ENCODE results near the gene TBC1D12. TPM values are rescaled to one million over a fixed set of nuclear protein-coding genes. Genes with fewer than 3 reads are reported as not detected.

The TBC1D12 gene
- polyA plus RNA-seq, 3 donors = 19.6 to 21.1 (median 19.8) TPM

DNA sequence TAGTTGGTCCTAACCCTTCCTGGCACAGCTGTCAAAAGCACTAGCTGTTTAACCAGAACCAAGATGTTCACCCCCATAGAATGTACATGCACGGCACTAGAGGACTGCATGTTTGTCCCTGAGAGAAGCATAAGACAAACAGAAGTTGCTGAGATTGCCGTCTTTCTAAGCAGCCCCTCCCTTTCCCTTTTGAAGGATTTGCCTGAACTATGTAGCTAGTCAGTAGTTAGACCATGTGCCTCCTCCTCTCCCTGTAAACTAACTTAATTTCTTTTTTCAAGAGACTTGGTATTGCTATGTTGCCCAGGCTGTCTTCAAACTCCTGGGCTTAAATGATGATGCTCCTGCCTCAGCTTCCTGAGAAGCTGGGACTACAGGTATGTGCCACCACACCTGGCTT is 40.7 kb downstream of the TBC1D12 start:
- DNase-seq (ENCODE audit: low read depth in 3 of 3, low spot score in 2 of 3) = no peak

DNA sequence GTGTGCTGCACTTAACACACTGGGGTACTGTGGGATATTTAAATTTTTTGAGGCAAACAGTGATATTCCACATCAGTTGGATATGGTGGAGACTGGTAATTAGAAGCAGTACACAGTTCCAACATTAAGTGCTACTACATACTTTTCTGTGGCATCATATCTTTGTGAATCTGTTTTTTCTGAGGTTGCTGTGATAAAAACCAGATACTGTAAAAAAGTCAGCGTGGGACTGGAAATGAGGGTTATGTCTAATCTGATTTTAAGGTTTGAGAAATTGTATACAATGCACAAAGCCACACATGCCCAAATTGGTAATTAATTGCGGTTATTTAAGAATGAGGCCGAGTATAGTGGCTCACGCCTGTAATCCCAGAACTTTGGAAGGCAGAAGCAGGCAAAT is 41.2 kb downstream of the TBC1D12 start:
- DNase-seq (ENCODE audit: low read depth in 3 of 3, low spot score in 2 of 3) = no peak

DNA sequence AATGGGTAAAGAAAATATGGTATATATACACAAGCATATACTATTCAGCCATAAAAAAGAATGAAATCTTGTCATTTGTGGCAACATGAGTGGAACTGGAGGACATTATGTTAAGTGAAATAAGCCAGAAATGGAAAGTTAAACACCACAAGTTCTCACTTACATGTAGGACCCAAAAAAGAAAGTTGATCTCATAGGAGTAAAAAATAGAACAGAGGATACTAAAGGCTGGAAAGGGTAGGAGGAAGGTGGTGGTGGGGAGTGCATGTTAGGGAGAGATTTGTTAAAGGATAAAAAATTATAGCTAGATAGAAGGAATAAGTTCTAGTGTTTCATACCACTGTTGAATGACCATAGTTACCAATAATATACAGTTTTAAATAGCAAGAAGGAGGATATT is 48.4 kb downstream of the TBC1D12 start:
- no peak for DNase-seq (ENCODE audit: low read depth in 3 of 3, low spot score in 2 of 3)

DNA sequence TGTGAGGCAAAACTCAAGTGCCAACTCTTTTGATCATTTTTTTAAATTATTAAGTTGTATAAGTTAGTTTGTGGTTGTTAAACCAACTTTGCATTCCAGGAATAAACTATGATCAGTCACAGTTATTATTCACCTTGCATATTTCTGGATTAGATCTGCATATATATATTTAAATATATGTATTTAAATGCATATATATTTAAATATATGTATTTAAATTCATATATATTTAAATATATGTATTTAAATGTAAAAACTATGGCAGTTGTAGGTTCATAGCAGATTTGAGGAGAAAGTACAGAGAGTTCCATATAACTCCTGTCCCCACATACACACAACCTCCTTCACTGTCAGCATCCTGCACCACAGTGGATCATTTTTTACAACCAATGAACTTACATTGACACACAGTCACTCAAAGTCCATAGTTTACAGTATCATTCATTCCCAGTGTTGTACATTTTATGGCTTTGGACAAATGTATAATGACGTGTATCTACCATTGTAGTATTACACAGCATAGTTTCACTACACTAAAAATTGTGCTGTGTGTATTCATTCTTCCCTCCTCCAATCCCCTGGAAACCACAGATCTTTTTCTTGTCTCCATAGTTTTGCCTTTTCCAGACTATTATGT is 49.7 kb downstream of the TBC1D12 start:
- DNase-seq (ENCODE audit: low read depth in 3 of 3, low spot score in 2 of 3) = no peak

DNA sequence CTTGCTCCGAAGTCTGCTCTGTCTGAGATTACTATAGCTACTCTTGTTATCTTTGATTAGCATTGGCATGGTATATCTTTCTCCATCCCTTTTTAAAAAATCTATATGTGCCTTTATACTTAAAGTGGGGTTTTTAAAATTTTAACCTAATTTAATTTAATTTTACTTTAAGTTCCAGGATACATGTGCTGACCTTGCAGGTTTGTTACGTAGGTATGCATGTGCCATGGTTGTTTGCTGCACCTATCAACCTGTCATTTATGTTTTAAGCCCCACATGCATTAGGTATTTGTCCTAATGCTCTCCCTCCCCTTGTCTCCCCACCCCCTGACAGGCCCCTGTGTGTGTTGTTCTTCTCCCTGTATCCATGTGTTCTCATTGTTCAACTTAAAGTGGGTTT is 54.6 kb downstream of the TBC1D12 start:
- DNase-seq (ENCODE audit: low read depth in 3 of 3, low spot score in 2 of 3) = no peak

DNA sequence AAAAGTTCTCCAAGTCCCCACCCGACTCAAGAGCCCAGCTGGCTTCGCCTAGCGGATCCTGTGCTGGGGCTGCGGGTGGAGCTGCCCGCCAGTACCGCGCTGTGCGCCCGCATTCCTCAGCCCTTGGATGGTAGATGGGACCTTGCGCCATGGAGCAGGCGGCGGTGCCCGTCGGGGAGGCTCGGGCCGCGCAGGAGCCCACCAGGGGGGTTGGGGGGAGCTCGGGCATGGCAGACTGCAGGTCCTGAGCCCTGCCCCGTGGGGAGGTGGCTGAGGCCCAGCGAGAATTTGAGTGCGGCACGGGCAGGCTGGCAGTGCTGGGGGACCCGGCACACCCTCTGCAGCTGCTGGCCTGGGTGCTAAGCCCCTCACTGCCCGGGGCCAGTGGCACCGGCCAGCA is 57.0 kb downstream of the TBC1D12 start:
- DNase-seq (ENCODE audit: low read depth in 3 of 3, low spot score in 2 of 3) = no peak

DNA sequence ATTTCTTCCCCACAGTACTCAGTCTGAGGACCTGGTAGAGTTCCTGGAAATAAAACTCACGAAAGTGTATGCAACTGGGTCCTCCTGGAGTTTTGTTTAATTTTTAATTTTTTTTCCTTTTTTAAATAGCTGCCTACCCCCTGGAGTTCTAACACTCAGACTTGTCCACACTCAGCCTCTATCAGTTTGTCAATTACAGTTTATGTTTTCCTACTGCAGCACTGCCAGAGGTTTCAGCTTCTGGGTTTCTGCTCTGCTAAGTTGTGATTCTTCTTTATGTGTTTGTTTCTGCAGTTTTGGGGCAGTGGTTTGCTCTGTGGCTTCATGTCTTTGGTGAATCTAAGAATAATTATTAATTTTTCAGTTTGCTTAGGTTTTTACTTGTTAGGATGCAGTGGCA is 59.2 kb downstream of the TBC1D12 start:
- no peak for DNase-seq (ENCODE audit: low read depth in 3 of 3, low spot score in 2 of 3)

DNA sequence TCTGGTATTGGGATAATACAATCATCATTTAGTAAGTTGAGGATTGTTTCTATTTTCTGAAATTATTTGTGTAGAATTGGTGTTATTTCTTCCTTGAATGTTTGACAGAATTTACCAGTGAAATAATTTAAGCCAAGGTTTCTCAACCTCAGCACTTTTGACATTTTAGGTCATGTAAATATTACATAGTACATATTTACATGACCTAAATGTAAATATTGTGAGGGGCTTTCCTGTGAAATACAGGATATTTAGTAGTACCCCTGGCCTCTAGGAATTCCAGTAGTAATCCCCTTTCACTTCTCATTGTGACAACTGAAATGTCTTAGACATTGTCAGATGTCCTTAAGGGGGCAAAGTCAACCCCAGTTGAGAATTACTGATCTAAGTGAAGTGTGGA is 59.8 kb downstream of the TBC1D12 start:
- DNase-seq (ENCODE audit: low read depth in 3 of 3, low spot score in 2 of 3) = no peak

DNA sequence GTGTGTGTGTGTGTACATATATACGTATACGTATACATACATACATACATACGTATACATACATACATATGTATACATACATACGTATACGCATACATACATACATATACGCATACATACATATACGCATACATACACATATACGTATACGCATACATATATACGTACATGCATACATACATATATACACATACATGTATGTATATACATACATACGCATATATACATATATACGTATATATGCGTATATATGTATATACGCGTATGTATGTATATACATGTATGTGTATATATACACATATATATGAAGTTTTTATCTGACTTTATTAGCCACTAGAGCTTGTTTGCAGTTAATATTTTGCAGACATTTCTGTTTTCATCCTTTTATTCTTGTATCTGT is 63.3 kb downstream of the TBC1D12 start:
- no peak for DNase-seq (ENCODE audit: low read depth in 3 of 3, low spot score in 2 of 3)

DNA sequence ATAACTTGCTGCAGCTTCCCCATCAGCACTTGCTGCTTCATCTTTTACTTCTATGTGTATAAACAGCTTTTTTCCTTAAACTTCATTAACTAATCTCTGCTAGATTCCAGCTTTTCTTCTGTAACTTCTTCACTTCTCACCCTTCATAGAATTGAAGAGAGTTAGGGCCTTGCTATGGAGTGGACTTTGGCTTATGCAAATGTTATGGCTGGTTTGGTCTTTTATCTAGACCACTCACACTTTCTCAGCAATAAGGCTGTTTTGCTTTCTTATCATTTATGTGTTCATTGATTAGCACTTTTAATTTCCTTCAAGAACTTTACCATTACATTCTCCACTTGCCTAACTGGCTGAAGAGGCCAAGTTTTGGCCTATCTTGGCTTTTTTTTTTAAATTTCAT is 79.1 kb downstream of the TBC1D12 start:
- DNase-seq (ENCODE audit: low read depth in 3 of 3, low spot score in 2 of 3) = no peak

DNA sequence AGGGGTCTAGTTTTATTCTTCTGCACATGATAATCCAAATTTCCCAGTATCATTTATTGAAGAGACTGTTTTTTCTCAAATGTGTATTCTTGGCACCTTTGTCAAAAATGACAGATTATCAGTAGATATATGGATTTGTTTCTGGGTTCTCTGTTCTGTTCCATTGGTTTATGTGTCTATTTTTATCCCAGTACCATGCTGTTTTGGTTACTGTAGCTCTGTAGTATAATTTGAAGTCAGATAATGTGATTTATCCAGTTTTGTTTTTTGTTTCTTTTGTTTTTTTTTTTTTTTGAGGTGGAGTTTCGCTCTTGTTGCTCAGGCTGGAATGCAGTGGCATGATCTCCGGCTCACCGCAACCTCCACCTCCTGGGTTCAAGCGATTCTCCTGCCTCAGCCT is 81.6 kb downstream of the TBC1D12 start:
- no peak for DNase-seq (ENCODE audit: low read depth in 3 of 3, low spot score in 2 of 3)

DNA sequence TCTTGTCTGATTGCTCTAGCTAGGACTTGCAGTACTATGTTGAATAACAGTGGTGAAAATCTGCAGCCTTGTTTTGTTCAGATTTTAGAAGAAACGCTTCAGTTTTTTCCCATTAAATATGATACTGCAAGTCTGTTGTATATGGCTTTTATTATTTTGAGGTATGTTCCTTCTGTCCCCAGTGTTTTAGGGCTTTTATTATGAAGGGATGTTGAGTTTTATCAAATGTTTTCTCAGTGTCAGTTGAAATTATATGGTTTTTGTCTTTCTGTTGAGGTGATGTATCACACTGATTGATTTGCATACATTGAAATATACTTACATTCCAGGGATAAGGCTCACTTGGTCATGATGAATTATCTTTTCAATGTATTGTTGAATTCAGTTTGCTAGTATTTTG is 82.8 kb downstream of the TBC1D12 start:
- no peak for DNase-seq (ENCODE audit: low read depth in 3 of 3, low spot score in 2 of 3)

DNA sequence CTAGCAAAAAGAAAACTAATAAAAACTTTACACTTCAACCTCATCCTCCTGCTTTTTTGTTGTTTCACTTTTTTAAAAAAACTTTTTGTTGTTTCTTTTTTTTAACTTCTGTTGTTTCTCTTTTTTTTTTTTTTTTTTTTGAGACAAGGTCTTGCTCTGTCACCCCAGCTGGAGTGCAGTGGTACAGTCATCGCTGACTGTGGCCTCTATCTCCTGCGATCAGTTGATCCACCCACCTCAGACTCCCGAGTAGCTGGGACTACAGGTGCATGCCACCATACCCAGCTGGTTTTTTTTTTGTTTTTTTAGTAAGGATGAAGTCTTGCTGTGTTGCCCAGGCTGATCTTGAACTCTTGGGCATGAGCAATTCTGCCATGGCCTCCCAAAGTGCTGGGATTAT is 85.2 kb downstream of the TBC1D12 start:
- no peak for DNase-seq (ENCODE audit: low read depth in 3 of 3, low spot score in 2 of 3)

DNA sequence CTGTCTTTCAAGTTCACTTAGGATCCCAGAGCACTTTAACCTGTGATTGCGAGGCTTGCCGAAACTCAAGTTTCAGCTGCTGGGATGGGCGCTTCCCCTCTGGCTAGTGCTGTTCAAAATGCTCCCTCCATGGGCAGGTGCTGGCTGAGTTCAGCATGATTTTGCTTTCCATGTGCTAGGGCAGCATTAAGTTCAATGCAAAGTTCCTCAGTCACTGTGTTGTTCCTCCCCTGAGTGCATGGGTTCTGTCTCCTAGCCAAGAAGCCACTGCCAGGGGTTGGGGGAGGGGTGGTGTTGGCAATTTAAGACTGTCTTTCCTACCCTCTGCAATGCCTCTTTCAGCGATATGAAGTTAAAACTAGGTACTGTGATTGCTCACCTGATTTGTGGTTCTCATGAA is 86.8 kb downstream of the TBC1D12 start:
- DNase-seq (ENCODE audit: low read depth in 3 of 3, low spot score in 2 of 3) = no peak

DNA sequence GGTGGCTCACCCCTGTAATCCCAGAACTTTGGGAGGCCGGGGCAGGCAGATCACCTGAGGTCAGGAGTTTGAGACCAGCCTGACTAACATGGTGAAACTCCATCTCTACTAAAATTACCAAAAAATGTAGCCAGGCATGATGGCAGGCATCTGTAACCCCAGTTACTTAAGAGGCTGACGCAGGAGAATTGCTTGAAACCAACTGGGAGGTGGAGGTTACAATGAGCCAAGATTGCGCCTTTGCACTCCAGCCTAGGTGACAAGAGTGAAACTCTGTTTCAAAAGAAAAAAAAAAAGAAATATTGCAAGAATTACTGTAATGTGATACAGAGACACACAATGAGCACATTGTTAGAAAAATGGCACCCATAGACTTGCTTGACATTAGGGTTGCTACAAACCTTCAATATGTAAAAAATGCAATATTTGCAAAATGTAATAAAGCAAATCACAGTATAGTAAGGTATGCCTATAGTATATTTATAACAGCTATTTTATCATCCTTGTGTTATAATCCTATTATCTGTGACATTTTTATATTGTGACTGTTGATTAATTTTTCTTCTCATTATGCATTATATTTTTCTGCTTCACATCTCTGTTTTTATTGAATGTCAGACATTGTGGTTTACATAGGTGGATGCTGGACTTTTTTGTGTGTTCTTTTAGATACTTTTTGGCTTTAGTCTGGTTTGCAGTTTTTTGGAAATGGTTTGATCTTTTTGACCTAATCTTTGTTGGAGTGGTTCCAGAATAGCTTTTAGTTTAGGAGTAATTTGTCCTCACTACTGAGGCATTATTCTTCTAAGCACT is 87.8 kb downstream of the TBC1D12 start:
- DNase-seq (ENCODE audit: low read depth in 3 of 3, low spot score in 2 of 3) = no peak

DNA sequence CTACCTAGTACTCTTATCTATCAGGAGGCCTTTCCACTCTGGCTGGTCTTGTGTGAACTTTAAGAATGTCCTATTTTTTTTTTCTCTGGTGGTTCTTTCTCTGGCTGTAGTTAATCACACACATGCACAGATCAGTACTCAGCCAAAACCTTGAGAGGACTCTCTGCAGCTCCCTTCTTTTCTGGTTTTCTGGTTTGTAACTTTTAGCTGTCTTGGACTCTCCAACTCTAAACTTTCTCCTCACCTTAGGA is 88.4 kb downstream of the TBC1D12 start:
- DNase-seq (ENCODE audit: low read depth in 3 of 3, low spot score in 2 of 3) = no peak

DNA sequence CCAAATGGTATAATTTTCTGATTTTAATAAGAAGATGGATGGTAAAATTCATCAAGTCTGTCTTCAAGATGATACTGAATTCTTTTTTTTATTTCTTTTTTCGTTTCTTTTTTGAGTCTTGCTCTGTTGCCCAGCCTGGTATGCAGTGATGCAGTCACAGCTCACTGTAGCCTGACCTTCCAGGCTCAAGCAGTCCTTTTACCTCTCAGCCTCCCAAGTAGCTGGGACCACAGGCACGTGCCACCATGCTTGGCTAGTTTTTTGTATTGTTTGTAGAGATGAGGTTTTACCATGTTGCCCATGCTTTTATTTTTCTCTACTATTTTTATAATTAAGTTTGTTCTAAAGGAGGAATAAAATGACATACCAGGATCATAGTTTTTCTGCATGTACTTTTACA is 91.1 kb downstream of the TBC1D12 start:
- DNase-seq (ENCODE audit: low read depth in 3 of 3, low spot score in 2 of 3) = no peak

DNA sequence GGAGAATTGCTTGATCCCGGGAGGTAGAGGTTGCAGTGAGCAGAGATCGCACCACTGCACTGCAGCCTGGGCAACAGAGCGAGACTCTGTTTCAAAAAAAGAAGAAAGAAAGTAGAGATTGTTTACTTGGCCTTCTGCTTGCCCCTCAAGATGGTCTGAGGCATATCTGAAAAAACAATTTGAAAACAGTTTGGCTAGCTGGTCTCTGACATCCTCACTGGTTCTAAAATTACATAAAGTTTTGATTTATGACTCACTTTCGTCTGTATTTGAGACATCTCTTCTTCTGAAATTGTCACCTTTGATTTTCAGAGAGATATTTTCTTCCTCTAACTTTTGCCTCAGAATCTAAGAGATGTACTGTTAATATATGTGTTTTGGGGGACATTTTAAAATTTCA is 93.7 kb downstream of the TBC1D12 start:
- no peak for DNase-seq (ENCODE audit: low read depth in 3 of 3, low spot score in 2 of 3)

DNA sequence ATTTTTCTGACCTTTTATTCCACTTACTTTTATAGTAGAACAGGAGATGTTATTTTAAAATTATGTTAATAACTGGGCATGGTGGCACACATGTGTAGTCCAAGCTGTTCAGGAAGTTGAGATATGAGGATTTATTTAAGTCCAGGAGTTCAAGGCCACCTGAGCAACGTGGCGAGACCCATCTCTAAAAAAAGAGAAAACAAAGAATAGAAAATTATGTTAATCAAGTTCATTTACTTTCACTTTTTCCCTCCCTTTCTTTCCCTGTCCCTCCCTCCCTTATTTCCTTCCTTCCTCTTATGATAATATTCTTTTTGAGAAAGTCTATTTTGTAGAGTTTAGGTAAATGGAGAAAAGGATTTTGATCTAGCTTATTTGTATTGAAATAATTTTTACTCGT is 94.3 kb downstream of the TBC1D12 start:
- no peak for DNase-seq (ENCODE audit: low read depth in 3 of 3, low spot score in 2 of 3)

DNA sequence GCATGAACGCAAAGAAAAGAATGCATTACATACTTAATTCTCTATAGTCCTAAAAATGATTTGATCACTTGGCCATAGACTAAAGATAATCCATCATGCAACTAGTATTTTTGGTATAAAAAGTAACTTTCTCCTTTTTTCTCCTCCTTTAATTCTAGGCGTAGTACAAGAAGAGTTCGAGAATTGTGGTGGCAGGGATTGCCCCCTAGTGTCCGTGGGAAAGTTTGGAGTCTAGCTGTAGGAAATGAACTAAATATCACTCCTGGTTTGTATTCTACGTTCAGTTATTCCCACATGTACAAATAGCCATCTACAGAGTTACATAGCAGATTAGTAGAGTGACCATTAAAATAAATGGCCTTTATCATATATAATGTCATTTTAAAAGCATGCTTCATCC is 97.7 kb downstream of the TBC1D12 start:
- no peak for DNase-seq (ENCODE audit: low read depth in 3 of 3, low spot score in 2 of 3)

DNA sequence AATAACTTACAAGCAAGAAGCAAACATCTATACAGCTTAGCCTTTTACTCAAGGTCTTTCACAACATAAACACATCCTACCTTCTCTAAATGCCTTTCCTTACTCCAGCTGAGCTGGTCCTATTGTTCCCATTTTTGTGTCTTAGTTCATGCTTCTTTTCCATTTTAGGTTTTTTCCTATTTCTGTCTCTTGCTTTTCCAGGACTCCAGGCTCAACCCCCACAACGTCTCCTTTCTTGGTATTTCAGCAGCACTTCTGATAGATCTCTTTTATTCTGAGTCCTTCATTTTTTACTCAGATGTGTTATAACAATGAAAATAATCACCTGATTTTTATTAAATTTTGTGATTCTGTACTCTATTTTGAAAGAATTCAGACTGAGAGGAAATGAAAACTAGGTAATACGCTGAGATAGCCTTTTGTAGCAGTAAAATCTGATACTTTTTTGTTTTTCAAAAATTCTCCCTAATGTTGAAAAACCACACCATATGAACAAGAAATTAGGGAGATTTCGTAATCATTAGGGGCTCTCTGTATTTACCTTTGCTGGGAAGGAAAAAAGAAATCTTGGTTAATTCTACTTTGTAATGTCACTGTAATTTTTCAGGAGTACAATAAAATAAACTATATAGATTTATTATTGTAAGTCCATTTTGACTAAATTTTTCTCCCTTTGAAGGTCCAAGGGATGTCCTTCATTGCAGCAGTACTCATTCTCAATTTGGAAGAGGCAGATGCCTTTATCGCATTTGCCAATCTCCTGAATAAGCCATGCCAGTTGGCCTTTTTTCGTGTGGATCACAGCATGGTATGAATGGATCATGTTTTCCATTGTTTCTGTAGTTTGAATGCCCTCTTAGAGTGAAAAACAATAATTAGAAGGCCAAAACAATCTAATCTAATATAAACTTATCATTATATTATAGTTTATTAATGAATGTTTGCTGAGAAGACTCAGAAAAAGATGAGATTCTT is 119.2 kb downstream of the TBC1D12 start:
- DNase-seq (ENCODE audit: low read depth in 3 of 3, low spot score in 2 of 3) = no peak

DNA sequence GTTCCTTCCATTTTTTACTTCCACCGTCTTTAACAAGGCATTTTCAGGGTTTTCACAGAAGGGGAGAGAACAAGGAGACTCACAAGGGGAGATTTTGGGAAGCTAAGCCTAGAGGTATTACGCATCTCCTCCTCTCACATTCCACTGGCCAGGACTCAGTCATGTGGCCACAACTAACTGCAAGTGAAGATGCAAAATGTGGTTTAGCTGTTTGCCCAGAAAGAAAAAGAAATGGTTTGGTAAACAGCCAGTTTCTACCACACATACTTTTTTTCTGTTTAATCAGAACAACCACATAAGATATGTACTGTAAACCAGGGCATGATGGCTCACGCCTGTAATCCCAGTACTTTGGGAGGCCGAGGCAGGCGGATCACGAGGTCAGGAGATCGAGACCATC is 121.8 kb downstream of the TBC1D12 start:
- DNase-seq (ENCODE audit: low read depth in 3 of 3, low spot score in 2 of 3) = no peak

Data from right renal cortex interstitium (tissue), 3 donors.